CD4-positive, alpha-beta memory T cell (primary cell): Measurements from ENCODE around the gene DUSP28. TPM values are rescaled to one million over a fixed set of nuclear protein-coding genes. Genes with fewer than 3 reads are reported as not detected.

Source experiments
- CTCF ChIA-PET: fragments of 350-600 bp; sonication (Branson Sonifier 250); formaldehyde crosslinking; loops from one replicate; lab custom pipeline; 2021; ENCODE audit warnings: inconsistent platforms; ENCODE audit not compliant: partially characterized antibody; lab: Charles Lee
- POLR2A ChIA-PET: fragments of 350-600 bp; sonication (Branson Sonifier 250); formaldehyde crosslinking; loops from one replicate; lab custom pipeline; 2021; ENCODE audit not compliant: partially characterized antibody; lab: Charles Lee
- DNase-seq, 5 donors: peaks; one replicate each; pipeline versions ENCODE4 v3.0.0 to v3.0.0-alpha.2; 2020 to 2022; ENCODE audit warnings: mixed read lengths in 1 of 5
- H3K27ac ChIP-seq: one replicate; pipeline ENCODE4 v1.7.0; 2013; ENCODE audit warnings: low read depth, low read length
- H3K27me3 ChIP-seq: 2 replicates; pipeline ENCODE4 v1.7.0; 2013; ENCODE audit warnings: mild to moderate bottlenecking, low read length, moderate library complexity; ENCODE audit not compliant: insufficient read depth
- H3K36me3 ChIP-seq: 2 replicates; pipeline ENCODE4 v1.7.0; 2013; ENCODE audit warnings: mild to moderate bottlenecking, low read length, moderate library complexity; ENCODE audit not compliant: insufficient read depth
- H3K4me1 ChIP-seq: 2 replicates; pipeline ENCODE4 v1.7.0; 2013; ENCODE audit warnings: mild to moderate bottlenecking, low read length, moderate library complexity; ENCODE audit not compliant: insufficient read depth
- H3K4me3 ChIP-seq, 2 donors: one replicate each; pipeline ENCODE4 v1.7.0; 2013; ENCODE audit warnings: low read length in 2 of 2, mild to moderate bottlenecking in 1 of 2
- H3K9me3 ChIP-seq, 2 donors: one replicate each; pipeline ENCODE4 v1.7.0; 2013; ENCODE audit warnings: low read length in 2 of 2, control low read depth in 1 of 2; ENCODE audit not compliant: control insufficient read depth in 1 of 2
- H3K27ac Mint-ChIP-seq, 7 donors: one replicate each; pipeline ENCODE4 v1.8.0; 2020 to 2021; ENCODE audit warnings: mixed read lengths in 7 of 7, mild to moderate bottlenecking in 6 of 7, inconsistent platforms in 3 of 7, moderate library complexity in 3 of 7
- H3K27me3 Mint-ChIP-seq, 2 donors: one replicate each; pipeline ENCODE4 v1.8.0; 2020 to 2021; ENCODE audit warnings: mixed read lengths in 2 of 2
- H3K36me3 Mint-ChIP-seq, 2 donors: one replicate each; pipeline ENCODE4 v1.8.0; 2020 to 2021; ENCODE audit warnings: mixed read lengths in 2 of 2, inconsistent platforms in 1 of 2, mild to moderate bottlenecking in 1 of 2
- H3K4me1 Mint-ChIP-seq, 4 donors: one replicate each; pipeline ENCODE4 v1.8.0; 2020 to 2021; ENCODE audit warnings: mixed read lengths in 4 of 4, mild to moderate bottlenecking in 1 of 4
- H3K4me3 Mint-ChIP-seq, 8 donors: one replicate each; pipeline ENCODE4 v1.8.0; 2020 to 2021; ENCODE audit warnings: mixed read lengths in 8 of 8, mild to moderate bottlenecking in 7 of 8, moderate library complexity in 6 of 8, inconsistent platforms in 3 of 8
- H3K9me3 Mint-ChIP-seq, 8 donors: one replicate each; pipeline ENCODE4 v1.8.0; 2020 to 2021; ENCODE audit warnings: mixed read lengths in 8 of 8, mild to moderate bottlenecking in 5 of 8, inconsistent platforms in 3 of 8, moderate library complexity in 1 of 8
- intact Hi-C: fragments of 100-400 bp; cut with micrococcal nuclease; formaldehyde crosslinking; loops from one replicate; pipeline ENCODE4 v1.15.1; 2023
- polyA plus RNA-seq, 2 donors: library from polyadenylated mRNA; unstranded; fragments of 300-500 nt; fragmentation: Illumina TruSeq; gene quantifications; one replicate each; pipeline ENCODE4 v1.2.3, GENCODE V29; 2021
- total RNA-seq, 2 experiments: library from RNA; stranded (reverse); gene quantifications; one replicate each; pipeline ENCODE4 v1.2.3, GENCODE V29; 2021

DUSP28 gene
- total and polyA plus RNA-seq, 4 experiments from 2014 or later, result 16.3 to 19.4 (median 18.4) TPM

DNA sequence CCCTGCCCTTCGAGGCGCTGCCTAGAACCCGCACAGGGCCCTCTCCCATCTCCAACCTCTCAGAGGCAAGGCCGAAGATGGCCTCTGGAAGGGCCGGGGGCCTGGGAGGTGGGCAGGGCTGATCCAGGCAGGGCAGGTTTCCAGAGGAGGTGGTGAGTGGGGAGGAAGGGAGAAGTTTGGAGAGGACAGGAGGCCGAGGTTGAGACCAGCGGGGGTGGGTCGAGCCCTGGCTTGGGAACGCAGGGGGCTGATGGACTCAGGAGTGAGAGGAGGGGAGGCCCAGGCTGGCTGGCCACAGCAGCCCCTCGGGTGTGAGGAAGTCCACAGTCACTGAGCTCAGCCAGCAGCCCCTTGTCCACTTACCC, 36.9 kb downstream of the DUSP28 start:
- H3K4me1 Mint-ChIP-seq, result peaks cover 0 to 2% (median under 1%) of the 10 kb centered on the region in 4 donors
- H3K36me3 Mint-ChIP-seq, result peaks cover 0 to 27% of the 10 kb centered on the region in 2 donors
- H3K36me3 ChIP-seq, result peaks cover 23% of the 10 kb centered on the region
- no peaks in the 10 kb centered on the region for H3K27me3 ChIP-seq
- H3K27ac Mint-ChIP-seq, result no peak overlapping the region
- no peaks in the 10 kb centered on the region for H3K4me1 ChIP-seq
- no peak overlapping the region for H3K4me3 Mint-ChIP-seq
- no peaks in the 10 kb centered on the region for H3K9me3 ChIP-seq
- H3K4me3 ChIP-seq, result no peak overlapping the region
- ChIA-PET POLR2A (no interaction called here), CTCF (interaction anchor here (1.0 kb wide), 1 partner anchor 9 kb away, joined by 3 read pairs; no protein-coding TSS in a partner anchor)
- H3K27ac ChIP-seq, result no peak overlapping the region
- no peaks in the 10 kb centered on the region for H3K27me3 Mint-ChIP-seq
- no peaks in the 10 kb centered on the region for H3K9me3 Mint-ChIP-seq
- intact Hi-C loops, result no loop called here
- no peak for DNase-seq

DNA sequence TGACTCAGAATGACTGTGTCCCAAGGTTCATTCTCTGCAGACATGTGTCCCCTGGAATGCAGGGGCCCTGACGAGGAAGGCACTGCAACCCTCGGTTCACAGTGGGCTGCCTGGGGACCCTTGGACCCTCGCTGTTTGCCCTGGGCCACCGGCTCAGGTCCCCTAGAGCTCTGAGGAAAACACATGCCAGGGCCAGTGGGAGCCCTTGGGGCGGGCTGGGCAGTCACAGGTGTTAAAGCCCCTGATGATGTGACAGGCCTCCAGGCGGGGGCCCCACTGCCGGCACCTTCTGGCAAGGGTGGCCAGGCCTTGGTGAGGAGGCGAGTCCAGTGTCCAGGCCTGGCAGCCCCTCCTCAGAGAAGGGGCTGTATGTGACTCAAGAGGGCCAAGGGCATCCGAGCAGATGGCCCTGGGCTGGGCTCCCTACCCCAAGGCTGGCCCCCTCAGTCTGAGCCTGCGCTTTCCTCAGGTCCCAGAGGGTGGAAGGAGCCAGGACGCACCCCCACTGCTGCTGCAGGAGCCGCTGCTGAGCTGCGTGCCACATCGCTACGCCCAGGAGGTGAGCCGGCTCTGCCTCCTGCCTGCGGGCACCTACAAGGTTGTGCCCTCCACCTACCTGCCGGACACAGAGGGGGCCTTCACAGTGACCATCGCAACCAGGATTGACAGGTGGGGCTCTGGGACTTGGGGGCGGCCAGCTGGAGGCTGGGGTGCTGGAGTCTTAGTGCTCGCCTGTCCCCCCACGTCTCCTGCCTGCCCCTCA, 37.4 kb downstream of the DUSP28 start:
- no peaks in the 10 kb centered on the region for H3K4me1 ChIP-seq
- no peaks in the 10 kb centered on the region for H3K9me3 ChIP-seq
- POLR2A ChIA-PET, result no interaction called here
- H3K27ac ChIP-seq, result no peak overlapping the region
- H3K36me3 ChIP-seq, result peaks cover 18% of the 10 kb centered on the region
- intact Hi-C loops, result no loop called here
- no peak overlapping the region for H3K27ac Mint-ChIP-seq
- peaks cover 0 to 23% of the 10 kb centered on the region in 2 donors for H3K36me3 Mint-ChIP-seq
- no peak overlapping the region for H3K4me3 ChIP-seq
- peaks cover 0 to under 1% (median under 1%) of the 10 kb centered on the region in 4 donors for H3K4me1 Mint-ChIP-seq
- H3K27me3 Mint-ChIP-seq, result no peaks in the 10 kb centered on the region
- H3K4me3 Mint-ChIP-seq, result no peak overlapping the region
- H3K9me3 Mint-ChIP-seq, result no peaks in the 10 kb centered on the region
- DNase-seq, result no peak
- no peaks in the 10 kb centered on the region for H3K27me3 ChIP-seq
- CTCF ChIA-PET, result interaction anchor here (1.0 kb wide), 1 partner anchor 8 kb away, joined by 3 read pairs; no protein-coding TSS in a partner anchor

DNA sequence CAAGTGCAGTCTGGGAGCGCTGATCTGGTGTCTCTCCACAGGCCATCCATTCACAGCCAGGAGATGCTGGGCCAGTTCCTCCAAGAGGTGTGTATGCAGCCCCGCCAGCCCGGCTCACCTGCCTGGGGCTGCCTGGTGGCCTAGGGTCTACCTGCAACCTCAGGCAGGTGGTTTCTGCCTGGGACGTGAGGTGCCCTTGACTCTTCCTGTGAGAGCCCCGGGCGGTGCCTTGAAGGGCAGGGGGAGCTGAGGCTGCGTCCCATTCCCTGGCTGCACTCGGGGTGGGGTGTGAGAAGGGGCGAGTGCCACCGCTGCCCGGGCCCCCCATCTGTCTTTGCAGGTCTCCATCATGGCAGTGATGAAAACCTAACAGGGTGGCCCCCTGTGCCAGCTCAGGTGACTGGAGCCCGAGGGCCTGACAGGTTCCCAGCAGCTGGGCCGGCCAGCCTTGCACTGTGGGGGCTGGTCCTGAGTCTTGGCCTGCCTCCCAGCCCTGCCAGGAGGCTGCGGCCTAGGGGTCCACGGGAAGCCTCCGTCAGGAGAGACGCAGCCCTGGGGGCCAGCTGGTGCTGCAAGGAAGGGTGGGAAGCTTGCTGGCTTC, 38.3 kb downstream of the DUSP28 start:
- CTCF ChIA-PET, result no interaction called here
- Mint-ChIP-seq H3K27me3 (no peaks in the 10 kb centered on the region), H3K4me3 (no peak overlapping the region), H3K36me3 (peaks cover 0 to 22% of the 10 kb centered on the region in 2 donors), H3K27ac (peak overlapping the region in 1 of 7 donors; percentile 10), H3K4me1 (no peaks in the 10 kb centered on the region), H3K9me3 (no peaks in the 10 kb centered on the region)
- DNase-seq, result no peak
- no peaks in the 10 kb centered on the region for H3K9me3 ChIP-seq
- H3K27me3 ChIP-seq, result no peaks in the 10 kb centered on the region
- no peaks in the 10 kb centered on the region for H3K4me1 ChIP-seq
- no peak overlapping the region for H3K4me3 ChIP-seq
- intact Hi-C loops, result no loop called here
- no peak overlapping the region for H3K27ac ChIP-seq
- peaks cover 11% of the 10 kb centered on the region for H3K36me3 ChIP-seq
- POLR2A ChIA-PET, result no interaction called here

DNA sequence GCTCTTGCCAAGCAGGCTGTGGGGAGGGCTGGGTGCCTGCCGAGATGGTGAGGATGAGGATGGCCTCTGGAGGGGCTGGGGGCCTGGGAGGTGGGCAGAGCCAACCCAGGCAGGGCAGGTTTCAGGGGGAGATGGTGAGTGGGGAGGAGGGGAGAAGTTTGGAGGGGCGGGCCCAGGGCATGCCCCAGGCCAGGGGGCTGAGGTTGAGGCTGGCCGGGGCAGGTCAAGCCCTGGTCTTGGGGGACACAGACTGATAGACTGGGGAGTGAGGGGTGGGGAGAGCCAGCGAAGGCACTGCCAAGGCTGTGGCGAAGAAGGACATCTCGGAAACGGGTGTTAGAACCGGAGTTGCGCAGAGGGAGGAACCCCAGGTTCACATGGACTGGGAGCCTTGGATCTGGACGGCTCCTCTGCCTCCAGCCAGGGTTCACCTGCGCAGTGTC, 39.0 kb downstream of the DUSP28 start:
- H3K9me3 Mint-ChIP-seq, result no peaks in the 10 kb centered on the region
- Histone ChIP-seq H3K4me1 (no peaks in the 10 kb centered on the region), H3K4me3 (no peak overlapping the region), H3K36me3 (peaks cover 11% of the 10 kb centered on the region), H3K27me3 (no peaks in the 10 kb centered on the region), H3K27ac (no peak overlapping the region), H3K9me3 (no peaks in the 10 kb centered on the region)
- H3K36me3 Mint-ChIP-seq, result peaks cover 0 to 23% of the 10 kb centered on the region in 2 donors
- H3K27ac Mint-ChIP-seq, result peak overlapping the region in 2 of 7 donors; percentile 29 to 38
- ChIA-PET POLR2A (interaction anchor here (1.5 kb wide), 1 partner anchor 11 kb away, joined by 3 read pairs; no protein-coding TSS in a partner anchor), CTCF (no interaction called here)
- DNase-seq, result no peak
- no peaks in the 10 kb centered on the region for H3K4me1 Mint-ChIP-seq
- no peak overlapping the region for H3K4me3 Mint-ChIP-seq
- intact Hi-C loops, result no loop called here
- no peaks in the 10 kb centered on the region for H3K27me3 Mint-ChIP-seq

DNA sequence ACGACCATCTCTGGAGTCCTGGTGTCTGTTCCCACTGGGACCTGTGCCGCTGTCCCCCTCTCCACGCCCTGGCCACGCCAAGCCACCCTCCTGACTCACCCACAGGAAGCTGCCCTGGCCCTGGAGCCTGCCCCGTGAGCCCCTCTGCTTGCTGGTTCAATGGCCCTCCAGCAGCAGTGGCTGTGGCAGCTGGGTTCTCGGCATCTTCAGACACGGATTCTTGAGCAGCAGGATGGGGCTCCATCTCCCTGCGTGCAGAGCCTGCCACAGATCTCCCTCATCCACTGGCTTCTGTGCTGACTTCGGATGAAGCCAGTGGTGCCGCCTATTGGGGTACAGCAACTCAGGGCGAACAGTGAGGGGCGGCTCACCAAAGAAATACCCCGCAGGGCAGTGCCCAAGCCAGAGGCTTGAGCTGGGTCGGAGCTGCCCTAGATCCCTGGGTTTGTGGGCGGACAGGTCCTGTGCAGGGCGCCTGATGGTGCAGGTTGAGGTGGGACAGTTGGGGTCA, 40.3 kb downstream of the DUSP28 start:
- Histone ChIP-seq H3K9me3 (no peaks in the 10 kb centered on the region), H3K4me1 (no peaks in the 10 kb centered on the region), H3K27me3 (no peaks in the 10 kb centered on the region), H3K27ac (no peak overlapping the region), H3K4me3 (no peak overlapping the region), H3K36me3 (peaks cover 11% of the 10 kb centered on the region)
- Mint-ChIP-seq H3K4me3 (no peak overlapping the region), H3K36me3 (peaks cover 0 to 23% of the 10 kb centered on the region in 2 donors), H3K9me3 (no peaks in the 10 kb centered on the region), H3K27ac (peak overlapping the region in 1 of 7 donors; percentile 19), H3K4me1 (no peaks in the 10 kb centered on the region), H3K27me3 (no peaks in the 10 kb centered on the region)
- ChIA-PET POLR2A (interaction anchor here (1.5 kb wide), 2 partner anchors 12 to 14 kb away, joined by 3 to 4 read pairs; partner anchors contain the start of gene CAPN10), CTCF (no interaction called here)
- intact Hi-C loops, result no loop called here
- DNase-seq, result no peak

DNA sequence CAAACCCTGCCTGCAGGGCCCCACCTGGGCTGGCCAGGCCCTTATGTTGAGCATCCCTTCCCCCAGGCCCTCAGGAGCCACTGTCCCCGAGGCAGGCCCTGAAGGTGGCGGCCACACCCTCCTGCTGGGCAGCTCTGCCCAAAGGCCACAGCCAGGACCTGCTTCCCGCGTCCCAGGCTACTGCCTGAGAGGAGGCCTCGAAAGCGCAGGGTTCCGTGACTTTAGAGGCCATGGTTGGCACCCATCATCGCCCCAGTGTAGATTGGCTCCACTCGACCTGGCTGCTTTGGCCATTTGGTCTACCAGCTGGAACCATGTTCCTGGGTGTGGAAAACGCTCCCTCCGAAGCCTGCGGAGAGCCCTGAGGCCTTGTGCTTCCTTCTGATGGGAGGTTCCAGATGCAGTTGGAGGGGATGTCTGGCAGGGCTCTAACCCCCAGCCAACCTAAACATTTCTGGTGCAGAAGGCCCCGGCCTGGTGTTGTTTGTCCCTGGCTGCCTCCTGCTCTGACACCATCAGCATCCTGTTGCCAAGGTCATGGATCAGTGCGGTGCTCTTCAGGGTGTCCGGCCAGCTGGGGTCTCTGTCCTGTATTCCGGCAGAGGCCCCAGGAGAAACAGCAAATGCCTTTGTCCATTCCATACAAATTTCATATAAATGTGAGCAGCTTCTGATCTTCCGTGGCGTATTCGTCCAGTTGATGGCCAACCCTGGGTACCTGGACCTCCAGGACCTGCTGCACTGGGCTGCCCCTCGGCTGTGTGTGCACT, 41.1 kb downstream of the DUSP28 start:
- H3K4me3 Mint-ChIP-seq, result no peak overlapping the region
- H3K4me3 ChIP-seq, result no peak overlapping the region
- ChIA-PET POLR2A (interaction anchor here (1.5 kb wide), 1 partner anchor 15 kb away, joined by 4 read pairs; the partner anchor contains the start of gene CAPN10), CTCF (no interaction called here)
- H3K27me3 ChIP-seq, result no peaks in the 10 kb centered on the region
- H3K36me3 ChIP-seq, result peaks cover 11% of the 10 kb centered on the region
- no peak for DNase-seq
- H3K27me3 Mint-ChIP-seq, result no peaks in the 10 kb centered on the region
- no peaks in the 10 kb centered on the region for H3K4me1 ChIP-seq
- H3K27ac ChIP-seq, result no peak overlapping the region
- peaks cover 0 to 19% of the 10 kb centered on the region in 2 donors for H3K36me3 Mint-ChIP-seq
- H3K4me1 Mint-ChIP-seq, result no peaks in the 10 kb centered on the region
- H3K9me3 ChIP-seq, result no peaks in the 10 kb centered on the region
- no peaks in the 10 kb centered on the region for H3K9me3 Mint-ChIP-seq
- intact Hi-C loops, result no loop called here
- H3K27ac Mint-ChIP-seq, result no peak overlapping the region

DNA sequence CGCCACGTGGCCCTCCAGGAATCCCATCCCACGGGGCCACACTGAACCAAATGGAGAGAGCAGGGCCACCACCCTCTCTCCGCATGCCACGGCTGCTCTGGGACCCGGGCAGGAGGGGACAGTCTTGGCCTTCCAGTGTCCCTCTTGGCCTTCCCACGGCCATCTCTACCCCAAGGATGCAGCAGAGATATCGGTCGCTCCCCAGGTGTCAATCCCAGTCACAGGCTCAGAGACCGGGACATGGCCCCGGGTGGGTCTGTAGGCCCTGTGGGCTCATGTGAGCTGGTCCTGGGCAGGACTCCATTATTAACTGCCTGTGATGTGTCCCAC, 41.6 kb downstream of the DUSP28 start:
- Mint-ChIP-seq H3K4me3 (no peak overlapping the region), H3K27me3 (no peaks in the 10 kb centered on the region), H3K9me3 (no peaks in the 10 kb centered on the region), H3K4me1 (no peaks in the 10 kb centered on the region), H3K27ac (no peak overlapping the region), H3K36me3 (peaks cover 0 to 19% of the 10 kb centered on the region in 2 donors)
- ChIA-PET POLR2A (interaction anchor here (1.5 kb wide), 1 partner anchor 16 kb away, joined by 4 read pairs; the partner anchor contains the start of gene CAPN10), CTCF (no interaction called here)
- no peaks in the 10 kb centered on the region for H3K4me1 ChIP-seq
- no peaks in the 10 kb centered on the region for H3K27me3 ChIP-seq
- no peak overlapping the region for H3K4me3 ChIP-seq
- H3K27ac ChIP-seq, result no peak overlapping the region
- H3K9me3 ChIP-seq, result no peaks in the 10 kb centered on the region
- intact Hi-C loops, result no loop called here
- no peak for DNase-seq
- peaks cover 11% of the 10 kb centered on the region for H3K36me3 ChIP-seq
